Mesenchymal stem cell (in vitro differentiated cells and primary cell): ENCODE results near the gene PEX11G.

ENCODE experiments used
- DNase-seq: peaks from one replicate; pipeline ENCODE4 v3.0.0-alpha.2; 2013
- H2AFZ ChIP-seq: one replicate; pipeline ENCODE4 v1.6.1; 2013; ENCODE audit warnings: low read depth, mild to moderate bottlenecking, control low read depth, inconsistent platforms, low read length, moderate library complexity
- H2AK5ac ChIP-seq: 2 replicates; pipeline ENCODE4 v1.6.1; 2013; ENCODE audit warnings: low read length, moderate library complexity, mild to moderate bottlenecking, inconsistent platforms; ENCODE audit not compliant: severe bottlenecking
- H2BK120ac ChIP-seq: one replicate; pipeline ENCODE4 v1.6.1; 2013; ENCODE audit warnings: low read depth, mild to moderate bottlenecking, inconsistent platforms, low read length, moderate library complexity
- H2BK12ac ChIP-seq, 2 experiments: one replicate each; pipeline ENCODE4 v1.6.1; 2013; ENCODE audit warnings: inconsistent platforms in 2 of 2, low read length in 2 of 2, mild to moderate bottlenecking in 2 of 2, moderate library complexity in 2 of 2, control low read depth in 1 of 2
- H2BK15ac ChIP-seq: one replicate; pipeline ENCODE4 v1.6.1; 2013; ENCODE audit warnings: mild to moderate bottlenecking, low read depth, inconsistent platforms; ENCODE audit not compliant: poor library complexity, severe bottlenecking
- H2BK5ac ChIP-seq: 2 replicates; pipeline ENCODE4 v1.6.1; 2013; ENCODE audit warnings: low read depth, mild to moderate bottlenecking, low read length, control low read depth, inconsistent platforms; ENCODE audit not compliant: poor library complexity, severe bottlenecking
- H3K14ac ChIP-seq, 2 experiments: one replicate each; pipeline ENCODE4 v1.6.1; 2013; ENCODE audit warnings: inconsistent platforms in 2 of 2, low read length in 2 of 2, control low read depth in 1 of 2, mild to moderate bottlenecking in 1 of 2, moderate library complexity in 1 of 2
- H3K18ac ChIP-seq, 2 experiments: one replicate each; pipeline ENCODE4 v1.6.1; 2013; ENCODE audit warnings: inconsistent platforms in 2 of 2, low read length in 2 of 2, control low read depth in 1 of 2, low read depth in 1 of 2, mild to moderate bottlenecking in 1 of 2
- H3K23ac ChIP-seq, 2 experiments: one replicate each; pipeline ENCODE4 v1.6.1; 2013; ENCODE audit warnings: inconsistent platforms in 2 of 2, low read length in 2 of 2, mild to moderate bottlenecking in 2 of 2, moderate library complexity in 2 of 2, control low read depth in 1 of 2
- H3K27ac ChIP-seq: 2 replicates; pipeline ENCODE4 v1.5.1; 2013; ENCODE audit warnings: mild to moderate bottlenecking, moderate library complexity, low read length, control low read depth, inconsistent platforms; ENCODE audit not compliant: poor library complexity, severe bottlenecking
- H3K27me3 ChIP-seq, 2 experiments: 2 replicates each; pipeline versions ENCODE4 v1.6.1 to v1.7.0; 2013; ENCODE audit warnings: low read length in 2 of 2, mild to moderate bottlenecking in 2 of 2, moderate library complexity in 2 of 2, control low read depth in 1 of 2, inconsistent platforms in 1 of 2; ENCODE audit not compliant: control insufficient read depth in 1 of 2, insufficient read depth in 1 of 2
- H3K36me3 ChIP-seq, 2 experiments: 2 replicates each; pipeline versions ENCODE4 v1.6.1 to v1.7.0; 2013; ENCODE audit warnings: low read length in 2 of 2, control low read depth in 1 of 2, inconsistent platforms in 1 of 2, low read depth in 1 of 2, mild to moderate bottlenecking in 1 of 2; ENCODE audit not compliant: insufficient read depth in 2 of 2, control insufficient read depth in 1 of 2
- H3K4ac ChIP-seq, 2 experiments: one replicate each; pipeline ENCODE4 v1.6.1; 2013; ENCODE audit warnings: inconsistent platforms in 2 of 2, low read length in 2 of 2, mild to moderate bottlenecking in 2 of 2, moderate library complexity in 2 of 2, control low read depth in 1 of 2, low read depth in 1 of 2
- H3K4me1 ChIP-seq: 2 replicates; pipeline ENCODE4 v1.6.1; 2013; ENCODE audit warnings: low read depth, low read length, control low read depth; ENCODE audit not compliant: control insufficient read depth, insufficient read depth
- H3K4me2 ChIP-seq: 2 replicates; pipeline ENCODE4 v1.6.1; 2013; ENCODE audit warnings: low read length, mild to moderate bottlenecking, inconsistent platforms; ENCODE audit not compliant: poor library complexity, severe bottlenecking
- H3K4me3 ChIP-seq, 2 experiments: 2 replicates each; pipeline versions ENCODE4 v1.5.1 to v1.7.0; 2013; ENCODE audit warnings: low read length in 2 of 2, mild to moderate bottlenecking in 2 of 2, control low read depth in 1 of 2, low read depth in 1 of 2; ENCODE audit not compliant: insufficient read depth in 1 of 2
- H3K79me1 ChIP-seq: replicated peaks from 2 replicates; pipeline ENCODE4 v1.6.1; 2013; ENCODE audit warnings: mild to moderate bottlenecking, control low read depth, low read length, inconsistent platforms; ENCODE audit not compliant: poor library complexity, severe bottlenecking
- H3K9ac ChIP-seq: 2 replicates; pipeline ENCODE4 v1.7.0; 2013; ENCODE audit warnings: mild to moderate bottlenecking, low read length, moderate library complexity
- H3K9me3 ChIP-seq: 2 replicates; pipeline ENCODE4 v1.7.0; 2013; ENCODE audit warnings: mild to moderate bottlenecking, low read length; ENCODE audit not compliant: control insufficient read depth
- H4K8ac ChIP-seq: one replicate; pipeline ENCODE4 v1.6.1; 2013; ENCODE audit warnings: inconsistent platforms, mild to moderate bottlenecking, low read length, moderate library complexity
- H4K91ac ChIP-seq: one replicate; pipeline ENCODE4 v1.6.1; 2013; ENCODE audit warnings: mild to moderate bottlenecking, low read length, inconsistent platforms
- WGBS: methylation state at CpG from one replicate; pipeline ENCODE4 v1.1.7; 2013; ENCODE audit warnings: mixed read lengths; 5-methylcytosine and 5-hydroxymethylcytosine counted together

The PEX11G gene

DNA sequence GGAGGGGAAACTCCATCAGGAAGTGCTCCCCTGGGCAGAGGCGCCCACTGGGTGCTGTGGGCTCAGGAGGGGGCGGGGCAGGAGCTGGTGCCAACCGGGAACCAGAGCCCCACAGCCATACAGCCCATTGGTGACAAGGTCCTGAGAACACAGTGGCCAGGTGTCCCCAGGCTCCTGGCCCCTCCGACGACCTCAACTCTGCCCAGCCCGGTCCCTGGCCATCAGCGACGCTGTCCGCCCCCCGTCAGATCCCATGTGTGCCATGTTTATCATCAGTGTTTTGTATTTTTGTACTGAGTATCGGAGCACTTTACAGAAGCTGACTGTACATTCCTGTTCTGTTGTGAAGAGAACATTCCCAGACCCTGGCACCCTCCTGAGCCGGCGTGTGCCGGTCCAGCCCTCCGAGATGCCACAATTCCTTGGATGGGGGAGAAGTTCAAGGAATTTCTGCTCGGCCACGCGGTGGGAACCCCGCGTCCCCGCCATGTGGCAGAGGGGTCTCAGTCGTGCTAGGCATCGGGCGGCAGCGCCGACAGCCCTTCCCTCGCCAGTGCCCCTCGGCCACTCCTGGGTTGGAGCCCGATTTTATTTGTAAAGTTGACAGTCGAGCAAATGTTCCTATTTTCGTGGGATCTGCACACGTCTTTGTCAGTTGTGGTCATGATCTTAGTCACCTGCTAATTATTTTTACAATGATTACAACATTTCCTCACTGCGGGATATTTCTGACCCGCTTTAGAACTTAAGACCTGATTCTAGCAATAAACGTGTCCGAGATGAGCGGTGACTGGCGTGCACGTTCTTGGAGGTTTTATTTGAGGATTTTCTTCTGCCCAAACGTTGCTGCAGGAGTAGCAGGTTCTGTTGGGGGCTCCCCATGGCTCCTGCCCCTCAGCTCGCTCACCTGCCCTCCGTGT lies 16.9 kb downstream of the PEX11G start:
- no peaks in the 10 kb centered on the region for H3K9me3 ChIP-seq
- H3K4me2 ChIP-seq = no peak overlapping the region
- peak overlapping the region; percentile 53 for H4K8ac ChIP-seq
- H3K4ac ChIP-seq = no peak overlapping the region
- H3K9ac ChIP-seq = no peak overlapping the region
- DNase-seq = no peak
- no peak overlapping the region for H3K27ac ChIP-seq
- H3K14ac ChIP-seq = no peak overlapping the region
- H3K4me3 ChIP-seq = no peak overlapping the region
- H3K79me1 ChIP-seq = peaks cover 17% of the 10 kb centered on the region
- no peak overlapping the region for H2AFZ ChIP-seq
- H3K18ac ChIP-seq = no peak overlapping the region
- H3K27me3 ChIP-seq = no peaks in the 10 kb centered on the region
- H2BK15ac ChIP-seq = no peak overlapping the region
- H2BK12ac ChIP-seq = no peak overlapping the region
- no peak overlapping the region for H2BK5ac ChIP-seq
- 93% methylated on average over 41 of the region's 42 CpGs for WGBS
- H3K4me1 ChIP-seq = peaks cover 2% of the 10 kb centered on the region
- H3K23ac ChIP-seq = no peak overlapping the region
- no peak overlapping the region for H4K91ac ChIP-seq
- H3K36me3 ChIP-seq = peaks cover 48 to 76% of the 10 kb centered on the region in 2 experiments
- H2BK120ac ChIP-seq = no peak overlapping the region
- no peak overlapping the region for H2AK5ac ChIP-seq

DNA sequence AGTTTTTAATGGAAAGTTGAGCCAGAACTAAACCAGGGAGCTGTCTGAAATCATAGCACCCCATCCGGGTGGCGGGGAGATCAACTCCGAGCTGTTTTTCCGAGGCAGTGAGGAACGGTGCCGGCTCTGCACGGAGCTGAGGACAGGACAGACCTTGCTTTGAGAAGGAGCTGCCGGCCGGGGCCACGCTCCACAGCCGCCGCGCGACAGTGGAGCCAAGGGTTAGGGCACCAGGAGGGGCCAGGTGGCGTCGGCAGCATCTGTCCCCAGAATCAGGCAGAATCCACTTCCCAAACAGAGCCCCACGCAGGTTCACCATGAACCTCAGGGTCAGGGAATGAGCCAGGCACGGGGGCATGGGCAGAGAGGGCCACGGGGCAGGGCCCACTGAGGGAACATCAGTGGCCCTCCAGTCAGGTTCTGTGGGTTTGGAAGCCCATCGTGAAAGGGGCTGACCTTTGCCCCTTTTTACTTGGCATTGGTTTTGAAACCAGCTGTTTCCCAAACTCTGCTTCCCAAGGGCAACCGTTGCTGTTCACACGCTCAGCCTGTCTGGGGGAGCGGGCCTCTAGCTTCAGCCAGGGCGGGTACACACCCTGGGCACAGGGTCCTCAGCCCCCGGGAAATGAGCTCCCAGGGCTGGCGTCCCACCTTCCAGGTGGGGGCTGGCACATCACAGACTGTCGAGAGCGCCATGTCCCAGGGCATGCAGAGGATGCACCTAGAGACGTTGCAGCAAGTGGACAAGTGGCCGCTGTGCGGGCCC lies 18.1 kb downstream of the PEX11G start:
- Histone ChIP-seq H2AK5ac (no peak overlapping the region), H3K27ac (no peak overlapping the region), H4K91ac (no peak overlapping the region), H3K79me1 (peaks cover 17% of the 10 kb centered on the region), H2BK12ac (no peak overlapping the region), H3K14ac (no peak overlapping the region), H3K4me3 (no peak overlapping the region), H4K8ac (no peak overlapping the region), H2BK120ac (no peak overlapping the region), H3K36me3 (peaks cover 48 to 73% of the 10 kb centered on the region in 2 experiments), H2AFZ (no peak overlapping the region), H3K4me2 (no peak overlapping the region), H3K4ac (no peak overlapping the region), H3K4me1 (peaks cover 2% of the 10 kb centered on the region), H3K27me3 (no peaks in the 10 kb centered on the region), H2BK5ac (no peak overlapping the region), H3K18ac (no peak overlapping the region), H3K9me3 (no peaks in the 10 kb centered on the region), H2BK15ac (no peak overlapping the region), H3K23ac (no peak overlapping the region), H3K9ac (no peak overlapping the region)
- DNase-seq = no peak
- 95% methylated on average over 31 of the region's 31 CpGs for WGBS

DNA sequence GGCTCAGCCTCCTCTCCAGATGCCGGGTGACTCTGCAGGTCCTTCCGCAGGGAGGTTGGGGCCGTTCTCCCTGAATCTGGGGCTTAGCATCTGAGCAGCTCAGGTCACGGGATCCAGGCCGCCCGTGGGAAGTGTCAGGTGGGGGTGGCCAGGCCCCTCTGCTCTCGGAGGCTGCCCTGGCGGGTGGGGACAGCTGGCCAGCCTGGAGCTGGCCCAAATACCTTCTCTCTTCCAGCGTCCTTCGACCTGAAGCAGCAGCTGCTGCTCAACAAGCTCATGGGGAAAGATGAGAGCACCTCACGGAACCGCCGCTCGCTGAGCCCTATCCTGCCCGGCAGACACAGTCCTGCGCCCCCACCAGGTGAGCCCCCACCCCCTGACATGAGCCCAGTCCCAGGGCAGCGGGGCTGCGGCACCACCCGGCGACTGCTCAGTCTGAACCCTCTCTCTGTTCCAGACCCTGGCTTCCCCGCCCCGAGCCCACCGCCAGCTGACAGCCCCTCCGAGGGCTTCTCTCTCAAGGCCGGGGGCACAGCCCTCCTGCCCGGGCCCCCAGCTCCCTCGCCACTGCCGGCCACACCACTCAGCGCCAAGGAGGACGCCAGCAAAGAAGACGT lies 19.1 kb downstream of the PEX11G start:
- Histone ChIP-seq H2BK15ac (no peak overlapping the region), H3K27me3 (no peaks in the 10 kb centered on the region), H3K14ac (no peak overlapping the region), H3K4me3 (no peak overlapping the region), H4K91ac (no peak overlapping the region), H3K27ac (no peak overlapping the region), H3K36me3 (peaks cover 51 to 77% of the 10 kb centered on the region in 2 experiments), H3K79me1 (peaks cover 21% of the 10 kb centered on the region), H3K9me3 (no peaks in the 10 kb centered on the region), H3K9ac (no peak overlapping the region), H2AK5ac (no peak overlapping the region), H3K4me2 (no peak overlapping the region), H2BK12ac (no peak overlapping the region), H3K23ac (no peak overlapping the region), H2BK120ac (no peak overlapping the region), H2AFZ (no peak overlapping the region), H3K18ac (no peak overlapping the region), H3K4me1 (peaks cover 2% of the 10 kb centered on the region), H4K8ac (no peak overlapping the region), H3K4ac (no peak overlapping the region), H2BK5ac (no peak overlapping the region)
- WGBS = 98% methylated on average over 31 of the region's 31 CpGs
- DNase-seq = no peak

DNA sequence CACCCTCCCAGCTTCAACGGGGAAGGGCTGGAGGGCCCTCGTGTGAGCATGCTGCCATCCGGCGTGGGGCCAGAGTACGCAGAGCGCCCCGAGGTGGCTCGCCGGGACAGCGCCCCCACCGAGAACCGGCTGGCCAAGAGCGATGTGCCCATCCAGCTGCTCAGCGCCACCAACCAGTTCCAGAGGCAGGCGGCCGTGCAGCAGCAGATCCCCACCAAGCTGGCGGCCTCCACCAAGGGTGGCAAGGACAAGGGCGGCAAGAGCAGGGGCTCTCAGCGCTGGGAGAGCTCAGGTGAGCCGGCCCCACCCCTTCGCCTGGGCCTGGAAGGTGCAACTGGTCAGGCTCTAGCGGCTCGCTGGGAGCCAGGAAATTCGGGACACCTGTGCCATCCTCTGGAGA lies 20.0 kb downstream of the PEX11G start:
- Histone ChIP-seq H3K4me2 (no peak overlapping the region), H4K91ac (no peak overlapping the region), H3K4me3 (no peak overlapping the region), H4K8ac (no peak overlapping the region), H3K4ac (no peak overlapping the region), H3K4me1 (peaks cover 2% of the 10 kb centered on the region), H3K18ac (no peak overlapping the region), H2AFZ (no peak overlapping the region), H2BK120ac (no peak overlapping the region), H3K27ac (no peak overlapping the region), H2BK5ac (no peak overlapping the region), H3K9ac (no peak overlapping the region), H2AK5ac (no peak overlapping the region), H3K36me3 (peaks cover 59 to 85% of the 10 kb centered on the region in 2 experiments), H3K27me3 (no peaks in the 10 kb centered on the region), H3K79me1 (peaks cover 24% of the 10 kb centered on the region), H2BK15ac (no peak overlapping the region), H3K14ac (no peak overlapping the region), H3K9me3 (no peaks in the 10 kb centered on the region), H3K23ac (no peak overlapping the region), H2BK12ac (no peak overlapping the region)
- no peak for DNase-seq
- 93% methylated on average over 24 of the region's 24 CpGs for WGBS
